Sigmoid colon (tissue), 4 donors: Measurements from ENCODE around the gene MTMR3.

ENCODE experiments used
- POLR2A ChIP-seq, 2 donors: fragments of 450-650 bp; IDR thresholded peaks; one replicate each; pipeline ENCODE4 v1.6.1; 2016; ENCODE audit warnings: antibody characterized with exemption in 2 of 2, mild to moderate bottlenecking in 2 of 2, moderate library complexity in 2 of 2
- POLR2AphosphoS5 ChIP-seq, 4 donors: sonication (generic); formaldehyde crosslinking; IDR thresholded peaks; one replicate each; pipeline ENCODE4 v1.6.1; 2017; ENCODE audit warnings: antibody characterized with exemption in 4 of 4
- TF ChIP-seq, protein P1 (sequence below), 4 experiments: fragments of 450-650 bp in 3 of 4; fragments of 200-600 bp in 1 of 4; IDR thresholded peaks; one replicate each; pipeline ENCODE4 v1.5.1; 2016 to 2019; ENCODE audit warnings: antibody characterized with exemption in 4 of 4, mild to moderate bottlenecking in 3 of 4, moderate library complexity in 2 of 4

DNA sequence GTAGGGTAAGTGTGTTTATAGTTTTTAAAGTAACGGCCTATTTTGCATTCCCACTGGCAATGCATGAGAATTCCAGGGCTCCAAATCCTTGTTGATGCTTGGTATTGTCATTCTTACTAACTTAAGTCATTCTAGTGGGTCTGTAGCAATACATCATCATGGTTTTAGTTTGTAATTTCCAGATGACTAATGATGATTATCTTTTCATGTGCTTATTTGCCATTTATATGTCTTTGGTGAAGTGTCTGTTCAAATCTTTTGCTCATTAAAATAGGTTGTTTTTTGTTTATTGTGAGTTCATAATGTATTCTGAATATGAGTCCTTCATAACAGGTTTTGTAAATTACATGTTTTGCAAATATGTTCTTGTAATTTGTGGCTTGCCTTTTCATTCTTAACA lies 31.2 kb downstream of the MTMR3 start:
- TF ChIP-seq, protein P1, sequence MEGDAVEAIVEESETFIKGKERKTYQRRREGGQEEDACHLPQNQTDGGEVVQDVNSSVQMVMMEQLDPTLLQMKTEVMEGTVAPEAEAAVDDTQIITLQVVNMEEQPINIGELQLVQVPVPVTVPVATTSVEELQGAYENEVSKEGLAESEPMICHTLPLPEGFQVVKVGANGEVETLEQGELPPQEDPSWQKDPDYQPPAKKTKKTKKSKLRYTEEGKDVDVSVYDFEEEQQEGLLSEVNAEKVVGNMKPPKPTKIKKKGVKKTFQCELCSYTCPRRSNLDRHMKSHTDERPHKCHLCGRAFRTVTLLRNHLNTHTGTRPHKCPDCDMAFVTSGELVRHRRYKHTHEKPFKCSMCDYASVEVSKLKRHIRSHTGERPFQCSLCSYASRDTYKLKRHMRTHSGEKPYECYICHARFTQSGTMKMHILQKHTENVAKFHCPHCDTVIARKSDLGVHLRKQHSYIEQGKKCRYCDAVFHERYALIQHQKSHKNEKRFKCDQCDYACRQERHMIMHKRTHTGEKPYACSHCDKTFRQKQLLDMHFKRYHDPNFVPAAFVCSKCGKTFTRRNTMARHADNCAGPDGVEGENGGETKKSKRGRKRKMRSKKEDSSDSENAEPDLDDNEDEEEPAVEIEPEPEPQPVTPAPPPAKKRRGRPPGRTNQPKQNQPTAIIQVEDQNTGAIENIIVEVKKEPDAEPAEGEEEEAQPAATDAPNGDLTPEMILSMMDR (IDR thresholded peaks at IDR 0.05): no peak
- TF ChIP-seq POLR2AphosphoS5 (IDR thresholded peaks at IDR 0.05): peak in 1 of 4 donors; percentile 26
- TF ChIP-seq POLR2A (IDR thresholded peaks at IDR 0.05): no peak
